HepG2 (cell line): ENCODE measurements around the gene GRIK4. TPM values are rescaled to one million over a fixed set of nuclear protein-coding genes. Genes with fewer than 3 reads are reported as not detected.

ENCODE experiments used
- BATF2 ChIP-seq: sonication (generic); formaldehyde crosslinking; IDR thresholded peaks from 2 replicates; pipeline ENCODE4 v1.8.0; 2022; ENCODE audit warnings: mild to moderate bottlenecking, missing genetic modification reagents, moderate library complexity
- BCL3 ChIP-seq: sonication (generic); formaldehyde crosslinking; IDR thresholded peaks from 2 replicates; pipeline ENCODE4 v1.5.1; 2020; ENCODE audit warnings: mild to moderate bottlenecking, missing genetic modification reagents, moderate library complexity
- BCL6 ChIP-seq: IDR thresholded peaks from 2 replicates; pipeline ENCODE4 v1.6.1; 2016; ENCODE audit warnings: missing genetic modification reagents, missing compliant biosample characterization
- ERF ChIP-seq: IDR thresholded peaks from 2 replicates; pipeline ENCODE4 v1.6.1; 2018; ENCODE audit warnings: missing biosample characterization, missing genetic modification reagents
- GTF2F1 ChIP-seq: fragments of 150-350 bp; IDR thresholded peaks from 2 replicates; pipeline ENCODE4 v1.6.1; 2014; ENCODE audit warnings: low read length
- GTF3A ChIP-seq: sonication (generic); formaldehyde crosslinking; conservative IDR thresholded peaks from 2 replicates; pipeline ENCODE4 v1.4.0; 2020; ENCODE audit warnings: mild to moderate bottlenecking, missing genetic modification reagents
- HDAC6 ChIP-seq: fragments of 200-600 bp; sonication (generic); IDR thresholded peaks from 2 replicates; pipeline ENCODE4 v1.7.0; 2017; ENCODE audit warnings: mild to moderate bottlenecking, antibody characterized with exemption, low read length, low read depth
- HMGA1 ChIP-seq: sonication (generic); formaldehyde crosslinking; conservative IDR thresholded peaks from 2 replicates; pipeline ENCODE4 v1.4.0; 2020; ENCODE audit warnings: missing genetic modification reagents
- HNRNPLL ChIP-seq: fragments of 200-400 bp; formaldehyde crosslinking; IDR thresholded peaks from 2 replicates; pipeline ENCODE4 v1.6.1; 2017; ENCODE audit warnings: mild to moderate bottlenecking, low read depth, low read length; ENCODE audit not compliant: poor library complexity, severe bottlenecking
- MIER3 ChIP-seq: IDR thresholded peaks from 2 replicates; pipeline ENCODE4 v1.6.1; 2016; ENCODE audit warnings: missing compliant biosample characterization, borderline replicate concordance
- NKX3-1 ChIP-seq: sonication (generic); formaldehyde crosslinking; IDR thresholded peaks from 2 replicates; pipeline ENCODE4 v1.5.0; 2020; ENCODE audit warnings: missing genetic modification reagents
- NPAS2 ChIP-seq: sonication (generic); formaldehyde crosslinking; IDR thresholded peaks from 2 replicates; pipeline ENCODE4 v1.8.0; 2022; ENCODE audit warnings: mild to moderate bottlenecking, missing genetic modification reagents, borderline replicate concordance
- NR2F1 ChIP-seq, 2 experiments: fragments of 450-650 bp in 1 of 2; formaldehyde crosslinking in 1 of 2; IDR thresholded peaks; 2 replicates each; pipeline versions ENCODE4 v1.5.0 to v1.6.1; 2016 to 2020; ENCODE audit warnings: mild to moderate bottlenecking in 1 of 2, missing compliant biosample characterization in 1 of 2, missing genetic modification reagents in 1 of 2, moderate library complexity in 1 of 2
- RXRA ChIP-seq: sonication (generic); formaldehyde crosslinking; IDR thresholded peaks from 2 replicates; pipeline ENCODE4 v1.5.1; 2020; ENCODE audit warnings: missing genetic modification reagents
- ZNF281 ChIP-seq: sonication (generic); formaldehyde crosslinking; IDR thresholded peaks from 2 replicates; pipeline ENCODE4 v1.4.0; 2020; ENCODE audit warnings: missing genetic modification reagents, borderline replicate concordance
- ZXDC ChIP-seq: sonication (generic); formaldehyde crosslinking; IDR thresholded peaks from 2 replicates; pipeline ENCODE4 v1.5.0; 2020; ENCODE audit warnings: mild to moderate bottlenecking, missing genetic modification reagents
- polyA plus RNA-seq, 8 experiments: library from polyadenylated mRNA; depleted of rRNA in 3 of 8; stranded (reverse) in 7 of 8; unstranded in 1 of 8; fragments of >200 nt; fragmentation: Illumina TruSeq in 4 of 8; extraction: Trizol in 4 of 8; gene quantifications; 2 replicates each; pipeline versions ENCODE4 v1.2.1 to v1.2.3, GENCODE V29; 2011 to 2016; ENCODE audit warnings: low read depth in 4 of 8, missing spikeins in 1 of 8, mixed read lengths in 1 of 8; ENCODE audit not compliant: insufficient read depth in 1 of 8
- total RNA-seq, 5 experiments: library from RNA; depleted of rRNA; stranded (reverse); fragments of >200 nt; fragmentation: Illumina TruSeq; extraction: Trizol; gene quantifications; 2 replicates each; pipeline ENCODE4 v1.2.3, GENCODE V29; 2016; ENCODE audit warnings: low read depth in 1 of 5
- TF ChIP-seq, protein P1 (sequence below): sonication (generic); formaldehyde crosslinking; IDR thresholded peaks from 2 replicates; pipeline ENCODE4 v1.8.0; 2022; ENCODE audit warnings: low read depth, missing genetic modification reagents
- TF ChIP-seq, protein P2 (sequence below): sonication (generic); formaldehyde crosslinking; IDR thresholded peaks from 2 replicates; pipeline ENCODE4 v1.5.0; 2020; ENCODE audit warnings: mild to moderate bottlenecking, low read depth, missing genetic modification reagents, borderline replicate concordance
- TF ChIP-seq, protein P3 (sequence below): IDR thresholded peaks from 2 replicates; pipeline ENCODE4 v1.6.1; 2016

The GRIK4 gene
- total and polyA plus RNA-seq, 2 of the 13 experiments (the other 11 are each of a cell fraction or from before 2014, with no cell fraction given) = 0.04 to 0.07 TPM

GRCh38 chr11:120511116-120511819, at the start of gene GRIK4 (continued):
- no peak for TF ChIP-seq RXRA (CRISPR knock-in tag)
- TF ChIP-seq, protein P1, sequence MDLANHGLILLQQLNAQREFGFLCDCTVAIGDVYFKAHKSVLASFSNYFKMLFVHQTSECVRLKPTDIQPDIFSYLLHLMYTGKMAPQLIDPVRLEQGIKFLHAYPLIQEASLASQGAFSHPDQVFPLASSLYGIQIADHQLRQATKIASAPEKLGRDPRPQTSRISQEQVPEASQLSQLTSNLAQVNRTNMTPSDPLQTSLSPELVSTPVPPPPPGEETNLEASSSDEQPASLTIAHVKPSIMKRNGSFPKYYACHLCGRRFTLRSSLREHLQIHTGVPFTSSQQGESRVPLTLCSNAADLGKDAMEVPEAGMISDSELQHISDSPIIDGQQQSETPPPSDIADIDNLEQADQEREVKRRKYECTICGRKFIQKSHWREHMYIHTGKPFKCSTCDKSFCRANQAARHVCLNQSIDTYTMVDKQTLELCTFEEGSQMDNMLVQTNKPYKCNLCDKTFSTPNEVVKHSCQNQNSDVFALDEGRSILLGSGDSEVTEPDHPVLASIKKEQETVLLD = no peak
- TF ChIP-seq, protein P2, sequence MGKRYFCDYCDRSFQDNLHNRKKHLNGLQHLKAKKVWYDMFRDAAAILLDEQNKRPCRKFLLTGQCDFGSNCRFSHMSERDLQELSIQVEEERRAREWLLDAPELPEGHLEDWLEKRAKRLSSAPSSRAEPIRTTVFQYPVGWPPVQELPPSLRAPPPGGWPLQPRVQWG (CRISPR knock-in tag) = no peak
- TF ChIP-seq, protein P3, sequence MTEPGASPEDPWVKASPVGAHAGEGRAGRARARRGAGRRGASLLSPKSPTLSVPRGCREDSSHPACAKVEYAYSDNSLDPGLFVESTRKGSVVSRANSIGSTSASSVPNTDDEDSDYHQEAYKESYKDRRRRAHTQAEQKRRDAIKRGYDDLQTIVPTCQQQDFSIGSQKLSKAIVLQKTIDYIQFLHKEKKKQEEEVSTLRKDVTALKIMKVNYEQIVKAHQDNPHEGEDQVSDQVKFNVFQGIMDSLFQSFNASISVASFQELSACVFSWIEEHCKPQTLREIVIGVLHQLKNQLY (CRISPR knock-in tag) = no peak
- TF ChIP-seq GTF2F1 = no peak
- TF ChIP-seq HDAC6 = no peak
- no peak for TF ChIP-seq BCL6 (CRISPR knock-in tag)
- TF ChIP-seq NR2F1 (CRISPR knock-in tag; IDR thresholded peaks at IDR 0.05) = no peak
- 0 out of 2 replicates have a peak, but pooled peaks have one; percentile 22 for TF ChIP-seq ERF (CRISPR knock-in tag)
- TF ChIP-seq NKX3-1 (CRISPR knock-in tag) = no peak
- no peak for TF ChIP-seq ZXDC (CRISPR knock-in tag)
- TF ChIP-seq BATF2 (CRISPR knock-in tag) = no peak
- no peak for TF ChIP-seq HMGA1 (CRISPR knock-in tag)
- TF ChIP-seq MIER3 = no peak
- peak; percentile 44 for TF ChIP-seq HNRNPLL
- TF ChIP-seq BCL3 (CRISPR knock-in tag) = 0 out of 2 replicates have a peak, but pooled peaks have one; percentile 27
- no peak for TF ChIP-seq GTF3A
- no peak for TF ChIP-seq NPAS2 (CRISPR knock-in tag)
- no peak for TF ChIP-seq ZNF281
